HEK293 (cell line): ENCODE data around the gene ZMYM2.
A peak's percentile ranks its signal among the peaks of the same experiment; 100 is the strongest.

Experiments used
- CTCF ChIA-PET: fragments of 350-600 bp; formaldehyde crosslinking; extraction: SDS; loops from one replicate; lab custom pipeline; 2021; ENCODE audit warnings: antibody characterized with exemption; lab: Yijun Ruan, JAX
- POLR2A ChIA-PET: fragments of 300-600 bp; formaldehyde crosslinking; extraction: SDS; loops from one replicate; lab custom pipeline; 2020; ENCODE audit warnings: antibody characterized with exemption, inconsistent platforms; lab: Yijun Ruan, JAX
- H3K27ac ChIP-seq: fragments of 200-500 bp; sonication (Bioruptor generic); 2 replicates; pipeline ENCODE4 v1.5.1; 2014; ENCODE audit warnings: low read depth, low read length, control low read depth, inconsistent platforms; ENCODE audit errors: extremely low read depth
- H3K36me3 ChIP-seq, 2 experiments: fragments of 200-500 bp in 1 of 2; sonication (Bioruptor generic) in 1 of 2; 1 replicate in 1 of 2; 2 replicates in 1 of 2; pipeline ENCODE4 v1.5.1; 2014 to 2017; ENCODE audit warnings: inconsistent platforms in 2 of 2, low read length in 2 of 2; ENCODE audit not compliant: control insufficient read depth in 2 of 2, insufficient read depth in 1 of 2
- H3K4me1 ChIP-seq: fragments of 200-500 bp; sonication (Bioruptor generic); 2 replicates; pipeline ENCODE4 v1.5.1; 2014; ENCODE audit warnings: mild to moderate bottlenecking, low read length, inconsistent platforms; ENCODE audit not compliant: control insufficient read depth, insufficient read depth
- H3K4me3 ChIP-seq: 2 replicates; pipeline ENCODE4 v1.5.1; 2011; ENCODE audit warnings: low read depth, mild to moderate bottlenecking, control low read depth, low read length, moderate library complexity
- H3K9me3 ChIP-seq: fragments of 200-500 bp; sonication (Bioruptor generic); 2 replicates; pipeline ENCODE4 v1.5.1; 2014; ENCODE audit warnings: low read depth, low read length, inconsistent platforms; ENCODE audit not compliant: control insufficient read depth, insufficient read depth
- ATF2 ChIP-seq: fragments of 450-650 bp; formaldehyde crosslinking; IDR thresholded peaks from 2 replicates; pipeline ENCODE4 v1.5.1; 2016; ENCODE audit warnings: missing biosample characterization, missing genetic modification characterization, low read depth
- BCL11A ChIP-seq: fragments of 450-650 bp; formaldehyde crosslinking; IDR thresholded peaks from 2 replicates; pipeline ENCODE4 v1.5.1; 2016; ENCODE audit warnings: low read depth, missing biosample characterization, missing genetic modification characterization
- GLIS2 ChIP-seq: fragments of 450-650 bp; formaldehyde crosslinking; IDR thresholded peaks from 2 replicates; pipeline ENCODE4 v1.5.1; 2016; ENCODE audit warnings: missing biosample characterization, missing genetic modification characterization
- KLF16 ChIP-seq: fragments of 450-650 bp; formaldehyde crosslinking; IDR thresholded peaks from 2 replicates; pipeline ENCODE4 v1.5.1; 2017; ENCODE audit warnings: missing biosample characterization, missing genetic modification characterization
- MEIS1 ChIP-seq: sonication (generic); formaldehyde crosslinking; IDR thresholded peaks from 2 replicates; pipeline ENCODE4 v1.8.1; 2022; ENCODE audit warnings: missing genetic modification reagents, mild to moderate bottlenecking, borderline replicate concordance
- PRDM1 ChIP-seq: fragments of 450-650 bp; formaldehyde crosslinking; IDR thresholded peaks from 2 replicates; pipeline ENCODE4; 2016; ENCODE audit warnings: missing biosample characterization, missing genetic modification characterization
- ZNF148 ChIP-seq: fragments of 450-650 bp; formaldehyde crosslinking; IDR thresholded peaks from 2 replicates; pipeline ENCODE4 v1.5.0; 2017; ENCODE audit warnings: missing biosample characterization, missing genetic modification characterization, borderline replicate concordance
- ZNF16 ChIP-seq: fragments of 450-650 bp; formaldehyde crosslinking; IDR thresholded peaks from 2 replicates; pipeline ENCODE4 v1.5.1; 2016; ENCODE audit warnings: low read depth, missing biosample characterization, missing genetic modification characterization
- ZNF202 ChIP-seq: fragments of 450-650 bp; formaldehyde crosslinking; IDR thresholded peaks from 2 replicates; pipeline ENCODE4 v1.5.1; 2016; ENCODE audit warnings: missing biosample characterization, missing genetic modification characterization, borderline replicate concordance
- ZNF211 ChIP-seq: fragments of 450-650 bp; formaldehyde crosslinking; IDR thresholded peaks from 2 replicates; pipeline ENCODE4 v1.5.1; 2016; ENCODE audit warnings: low read depth, missing biosample characterization, missing genetic modification characterization
- ZNF266 ChIP-seq: fragments of 450-650 bp; formaldehyde crosslinking; IDR thresholded peaks from 2 replicates; pipeline ENCODE4 v1.5.1; 2016; ENCODE audit warnings: missing biosample characterization, missing genetic modification characterization, low read depth
- ZNF274 ChIP-seq, 2 experiments: fragments of 200-500 bp in 1 of 2; fragments of 450-650 bp in 1 of 2; sonication (Bioruptor generic) in 1 of 2; formaldehyde crosslinking in 1 of 2; IDR thresholded peaks; 2 replicates each; pipeline versions ENCODE4 v1.5.1 to v1.6.1; 2014 to 2016; ENCODE audit warnings: borderline replicate concordance in 1 of 2, inconsistent platforms in 1 of 2, low read length in 1 of 2, missing biosample characterization in 1 of 2, missing genetic modification characterization in 1 of 2
- ZNF280C ChIP-seq: fragments of 450-650 bp; formaldehyde crosslinking; IDR thresholded peaks from 2 replicates; pipeline ENCODE4 v1.5.1; 2016; ENCODE audit warnings: missing biosample characterization, missing genetic modification characterization
- ZNF362 ChIP-seq: fragments of 450-650 bp; formaldehyde crosslinking; IDR thresholded peaks from 2 replicates; pipeline ENCODE4 v1.5.1; 2016; ENCODE audit warnings: missing biosample characterization, missing genetic modification characterization
- ZNF513 ChIP-seq: fragments of 450-650 bp; IDR thresholded peaks from 2 replicates; pipeline ENCODE4 v1.5.1; 2018; ENCODE audit warnings: missing biosample characterization, missing genetic modification characterization
- ZNF549 ChIP-seq: fragments of 450-650 bp; IDR thresholded peaks from 2 replicates; pipeline ENCODE4 v1.5.1; 2018; ENCODE audit warnings: missing biosample characterization, missing genetic modification characterization, mild to moderate bottlenecking, inconsistent platforms, moderate library complexity
- ZNF571 ChIP-seq: fragments of 450-650 bp; formaldehyde crosslinking; IDR thresholded peaks from 2 replicates; pipeline ENCODE4 v1.5.0; 2017; ENCODE audit warnings: missing biosample characterization, missing genetic modification characterization
- ZNF629 ChIP-seq: fragments of 450-650 bp; formaldehyde crosslinking; IDR thresholded peaks from 2 replicates; pipeline ENCODE4 v1.5.1; 2017; ENCODE audit warnings: missing biosample characterization, missing genetic modification characterization
- ZNF639 ChIP-seq: fragments of 450-650 bp; formaldehyde crosslinking; IDR thresholded peaks from 2 replicates; pipeline ENCODE4 v1.5.1; 2016; ENCODE audit warnings: missing biosample characterization, missing genetic modification characterization
- ZNF76 ChIP-seq: fragments of 450-650 bp; formaldehyde crosslinking; IDR thresholded peaks from 2 replicates; pipeline ENCODE4; 2016; ENCODE audit warnings: low read depth, missing biosample characterization, missing genetic modification characterization, borderline replicate concordance
- ZNF768 ChIP-seq: fragments of 450-650 bp; formaldehyde crosslinking; IDR thresholded peaks from 2 replicates; pipeline ENCODE4 v1.5.1; 2018; ENCODE audit warnings: missing biosample characterization, mild to moderate bottlenecking, missing genetic modification characterization
- ZNF776 ChIP-seq: fragments of 450-650 bp; formaldehyde crosslinking; IDR thresholded peaks from 2 replicates; pipeline ENCODE4 v1.5.0; 2017; ENCODE audit warnings: missing biosample characterization, missing genetic modification characterization, borderline replicate concordance
- ZSCAN18 ChIP-seq: fragments of 450-650 bp; formaldehyde crosslinking; IDR thresholded peaks from 2 replicates; pipeline ENCODE4 v1.5.1; 2016; ENCODE audit warnings: missing biosample characterization, missing genetic modification characterization

The ZMYM2 gene

GRCh38 chr13:19958155-19959111 lies at the start of gene ZMYM2:
Gene ZMYM2, plus strand, starts transcription at chr13:19958727. Its CDS starts 34,346 bp downstream, at chr13:19993073.
- Histone ChIP-seq H3K4me3 (peak within 1 kb of the TSS; percentile 90), H3K27ac (peak within 1 kb of the TSS; percentile 92), H3K9me3 (no peaks in the 10 kb centered on the region), H3K36me3 (peaks cover 6 to 24% of the 10 kb centered on the region in 2 experiments; a peak in 2 of 3 replicates), H3K4me1 (0 out of 2 replicates have a peak, but pooled peaks cover 2% of the 10 kb centered on the region)
- ChIA-PET POLR2A (interaction anchor here (0.8 kb wide), 1 partner anchor 94 kb away, joined by 4 read pairs; the partner anchor contains the start of gene ZMYM5), CTCF (no interaction called here)
- TF ChIP-seq ZNF549 (no peak), PRDM1 (tag by site-specific recombination) (no peak), ZNF768 (no peak), ZNF211 (no peak), GLIS2 (tag by site-specific recombination) (peak; percentile 6), ZNF571 (tag by site-specific recombination) (no peak), ZNF776 (tag by site-specific recombination) (no peak), ZNF16 (tag by site-specific recombination) (no peak), ZNF513 (peak; percentile 78), ZNF280C (no peak), ZNF148 (tag by site-specific recombination) (no peak), KLF16 (tag by site-specific recombination) (peak; percentile 74; the same call in 1 of the 2 replicates), ZNF202 (tag by site-specific recombination) (no peak), ZNF266 (tag by site-specific recombination) (no peak), ZSCAN18 (tag by site-specific recombination) (no peak), MEIS1 (CRISPR knock-in tag) (no peak), ZNF639 (tag by site-specific recombination) (no peak), ZNF362 (tag by site-specific recombination) (no peak), ZNF274 (IDR thresholded peaks at IDR 0.05; ENCODE audit: low read length) (no peak), ZNF274 (tag by site-specific recombination; IDR thresholded peaks at IDR 0.05; ENCODE audit: borderline replicate concordance) (no peak), BCL11A (tag by site-specific recombination) (peak; percentile 51; the same call in 1 of the 2 replicates), ATF2 (tag by site-specific recombination) (no peak), ZNF76 (tag by site-specific recombination) (peak; percentile 58; the same call in 1 of the 2 replicates), ZNF629 (tag by site-specific recombination) (no peak; the same call in 1 of the 2 replicates)
